GM21576 (cell line): Measurements from ENCODE around the gene MEIOB.

ENCODE experiments used
- ATAC-seq: cut with Tn5 transposase; IDR thresholded peaks from one replicate; pipeline ENCODE4 v1.9.1; 2021; ENCODE audit warnings: mild to moderate bottlenecking, moderate library complexity; ENCODE audit not compliant: unreplicated experiment

Gene MEIOB

GRCh38 chr16:1789643-1790045 is 82.3 kb downstream of the MEIOB start:
- ATAC-seq, result no peak

- ATAC-seq, result no peak
Observed at GRCh38 chr16:1788708-1789100, 83.3 kb downstream of the MEIOB start.

GRCh38 chr16:1788095-1788707 is 83.8 kb downstream of the MEIOB start:
- ATAC-seq, result no peak

GRCh38 chr16:1787322-1788094 is 84.5 kb downstream of the MEIOB start:
- ATAC-seq, result no peak

- ATAC-seq, result no peak
Observed at GRCh38 chr16:1787056-1787321, 85.0 kb downstream of the MEIOB start.

- ATAC-seq, result no peak
Observed at GRCh38 chr16:1786242-1787055, 85.5 kb downstream of the MEIOB start.

- ATAC-seq, result no peak
Observed at GRCh38 chr16:1785846-1786170, 86.2 kb downstream of the MEIOB start.

- ATAC-seq, result no peak
Observed at GRCh38 chr16:1784977-1785845, 86.8 kb downstream of the MEIOB start.
